ENCODE measurements around the gene ANO1.

DNA sequence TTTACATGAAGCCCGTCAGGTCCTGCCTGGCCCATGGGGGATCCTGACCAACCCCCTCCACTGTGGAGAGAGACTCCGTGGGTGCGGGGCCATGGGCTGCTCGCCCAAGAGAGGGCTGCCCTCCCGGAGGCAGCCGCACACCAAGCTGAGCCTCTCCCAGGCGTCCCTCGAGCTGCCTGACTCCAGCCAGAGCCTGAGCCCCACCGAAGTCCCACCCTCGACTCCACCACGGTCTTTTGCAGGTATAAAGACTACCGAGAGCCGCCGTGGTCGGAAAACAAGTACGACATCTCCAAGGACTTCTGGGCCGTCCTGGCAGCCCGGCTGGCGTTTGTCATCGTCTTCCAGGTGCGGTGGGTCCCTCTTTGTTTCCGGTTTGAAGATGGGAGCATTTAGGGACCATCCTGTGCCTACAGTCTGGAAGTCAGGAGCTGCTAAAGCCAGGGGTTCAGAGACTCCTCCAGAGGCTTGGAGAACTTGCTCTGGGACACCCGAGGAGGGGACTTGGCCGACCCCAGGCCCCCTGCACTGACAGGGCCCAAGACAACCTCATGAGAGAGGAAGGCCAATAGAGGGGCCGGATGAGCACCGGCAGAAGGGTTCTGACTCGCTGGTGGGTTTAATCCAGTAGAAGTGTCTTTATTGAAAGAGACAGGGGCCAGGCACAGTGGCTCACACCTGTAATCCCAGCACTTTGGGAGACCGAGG is 107.4 kb downstream of the ANO1 start:
- no peak for TF ChIP-seq POLR2A (IDR thresholded peaks at IDR 0.05)
- TF ChIP-seq, protein P1, sequence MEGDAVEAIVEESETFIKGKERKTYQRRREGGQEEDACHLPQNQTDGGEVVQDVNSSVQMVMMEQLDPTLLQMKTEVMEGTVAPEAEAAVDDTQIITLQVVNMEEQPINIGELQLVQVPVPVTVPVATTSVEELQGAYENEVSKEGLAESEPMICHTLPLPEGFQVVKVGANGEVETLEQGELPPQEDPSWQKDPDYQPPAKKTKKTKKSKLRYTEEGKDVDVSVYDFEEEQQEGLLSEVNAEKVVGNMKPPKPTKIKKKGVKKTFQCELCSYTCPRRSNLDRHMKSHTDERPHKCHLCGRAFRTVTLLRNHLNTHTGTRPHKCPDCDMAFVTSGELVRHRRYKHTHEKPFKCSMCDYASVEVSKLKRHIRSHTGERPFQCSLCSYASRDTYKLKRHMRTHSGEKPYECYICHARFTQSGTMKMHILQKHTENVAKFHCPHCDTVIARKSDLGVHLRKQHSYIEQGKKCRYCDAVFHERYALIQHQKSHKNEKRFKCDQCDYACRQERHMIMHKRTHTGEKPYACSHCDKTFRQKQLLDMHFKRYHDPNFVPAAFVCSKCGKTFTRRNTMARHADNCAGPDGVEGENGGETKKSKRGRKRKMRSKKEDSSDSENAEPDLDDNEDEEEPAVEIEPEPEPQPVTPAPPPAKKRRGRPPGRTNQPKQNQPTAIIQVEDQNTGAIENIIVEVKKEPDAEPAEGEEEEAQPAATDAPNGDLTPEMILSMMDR (IDR thresholded peaks at IDR 0.05), result no peak

Data from Peyer's patch (tissue), 4 donors.